HCT116 (cell line): ENCODE data around the gene APLP1. TPM values are rescaled to one million over a fixed set of nuclear protein-coding genes. Genes with fewer than 3 reads are reported as not detected.
A peak's percentile ranks its signal among the peaks of the same experiment; 100 is the strongest.

Source experiments
- ATAC-seq: fragments of 200-7000 bp; cut with Tn5 transposase; 2 replicates; pipeline ENCODE4 v1.9.1; 2020; ENCODE audit warnings: mild to moderate bottlenecking, moderate library complexity
- BruUV-seq: library from RNA; stranded (reverse); fragments of 400-500 nt; replicated peaks from 2 replicates; lab custom pipeline; 2021; lab: Mats Ljungman, UMichigan
- CTCF ChIA-PET: fragments of 300-600 bp; sonication (Branson Sonifier 250); formaldehyde crosslinking; loops from one replicate; lab custom pipeline; 2021; ENCODE audit warnings: antibody characterized with exemption; lab: Charles Lee
- POLR2A ChIA-PET: fragments of 300-600, 350-600 bp; sonication (Branson Sonifier 250); formaldehyde crosslinking; loops from one replicate; lab custom pipeline; 2021; ENCODE audit warnings: antibody characterized with exemption; lab: Charles Lee
- RAD21 ChIA-PET, 2 experiments: fragments of 300-600 bp; sonication (Branson Sonifier 250); formaldehyde crosslinking; loops; one replicate each; lab custom pipeline; 2023; ENCODE audit warnings: low total read pairs in 2 of 2; ENCODE audit not compliant: uncharacterized antibody in 2 of 2, unreplicated experiment in 2 of 2, low non-redundant PET in 1 of 2; lab: Charles Lee
- DNase-seq: peaks from one replicate; pipeline ENCODE4 v3.0.0-alpha.2; 2010; ENCODE audit warnings: low read depth, low spot score
- H2AFZ ChIP-seq: fragments of 200-600 bp; shearing (Covaris generic), sonication (generic); 2 replicates; pipeline ENCODE4 v1.6.1; 2017; ENCODE audit warnings: low read depth, mixed run types, mixed read lengths, antibody characterized with exemption, low read length; ENCODE audit not compliant: poor library complexity, severe bottlenecking
- H3K27ac ChIP-seq: 2 replicates; pipeline ENCODE4 v1.5.1; 2012; ENCODE audit warnings: low read depth, low read length
- H3K27me3 ChIP-seq: fragments of 200-600 bp; sonication (generic); 2 replicates; pipeline ENCODE4 v1.6.1; 2016; ENCODE audit warnings: mixed run types, low read length, mixed read lengths; ENCODE audit not compliant: insufficient read depth
- H3K36me3 ChIP-seq, 2 experiments: fragments of 200-500 bp in 1 of 2; fragments of 200-600 bp in 1 of 2; sonication (Bioruptor generic) in 1 of 2; sonication (generic) in 1 of 2; 2 replicates each; pipeline versions ENCODE4 v1.5.1 to v1.6.1; 2014 to 2016; ENCODE audit warnings: low read length in 2 of 2, inconsistent platforms in 1 of 2, mixed read lengths in 1 of 2, mixed run types in 1 of 2; ENCODE audit not compliant: insufficient read depth in 2 of 2, control insufficient read depth in 1 of 2
- H3K4me1 ChIP-seq, 2 experiments: fragments of 200-600 bp in 1 of 2; sonication (generic) in 1 of 2; 2 replicates each; pipeline versions ENCODE4 v1.5.1 to v1.6.1; 2012 to 2017; ENCODE audit warnings: low read length in 2 of 2, inconsistent platforms in 1 of 2, mild to moderate bottlenecking in 1 of 2, mixed read lengths in 1 of 2, mixed run types in 1 of 2, moderate library complexity in 1 of 2; ENCODE audit not compliant: insufficient read depth in 2 of 2, control insufficient read depth in 1 of 2
- H3K4me2 ChIP-seq: fragments of 200-600 bp; sonication (generic); 2 replicates; pipeline ENCODE4 v1.6.1; 2017; ENCODE audit warnings: mixed run types, low read length, mixed read lengths
- H3K4me3 ChIP-seq, 2 experiments: fragments of 200-600 bp in 1 of 2; sonication (generic) in 1 of 2; replicated peaks in 1 of 2; 2 replicates each; pipeline ENCODE4 v1.5.1; 2011 to 2016; ENCODE audit warnings: low read length in 2 of 2, control low read depth in 1 of 2, low read depth in 1 of 2, mild to moderate bottlenecking in 1 of 2, mixed read lengths in 1 of 2, mixed run types in 1 of 2
- H3K79me2 ChIP-seq: fragments of 200-600 bp; sonication (generic); 2 replicates; pipeline ENCODE4 v1.6.1; 2017; ENCODE audit warnings: mild to moderate bottlenecking, mixed run types, low read length, moderate library complexity, mixed read lengths; ENCODE audit not compliant: insufficient read depth
- H3K9ac ChIP-seq: fragments of 200-600 bp; sonication (generic); 2 replicates; pipeline ENCODE4 v1.6.1; 2016; ENCODE audit warnings: low read length, mixed read lengths
- H3K9me2 ChIP-seq: fragments of 200-600 bp; sonication (generic), shearing (Covaris generic); 2 replicates; pipeline ENCODE4 v1.6.1; 2017; ENCODE audit warnings: mixed run types, mild to moderate bottlenecking, moderate library complexity; ENCODE audit not compliant: insufficient read depth
- H3K9me3 ChIP-seq, 2 experiments: fragments of 200-500 bp in 1 of 2; fragments of 200-600 bp in 1 of 2; sonication (Bioruptor generic) in 1 of 2; sonication (generic) in 1 of 2; 2 replicates each; pipeline ENCODE4 v1.6.1; 2014 to 2017; ENCODE audit warnings: low read length in 2 of 2, mixed read lengths in 2 of 2, inconsistent platforms in 1 of 2, low read depth in 1 of 2, mild to moderate bottlenecking in 1 of 2, mixed run types in 1 of 2, moderate library complexity in 1 of 2; ENCODE audit not compliant: control insufficient read depth in 1 of 2, insufficient read depth in 1 of 2
- H4K20me1 ChIP-seq: fragments of 200-600 bp; sonication (generic), shearing (Covaris generic); 2 replicates; pipeline ENCODE4 v1.6.1; 2017; ENCODE audit warnings: mixed run types, mild to moderate bottlenecking, moderate library complexity; ENCODE audit not compliant: insufficient read depth
- CEBPB ChIP-seq: IDR thresholded peaks from 2 replicates; pipeline ENCODE4 v1.6.1; 2012; ENCODE audit warnings: low read depth
- EGR1 ChIP-seq: IDR thresholded peaks from 2 replicates; pipeline ENCODE4 v1.6.1; 2012; ENCODE audit warnings: low read depth
- ELF1 ChIP-seq: IDR thresholded peaks from 2 replicates; pipeline ENCODE4 v1.6.1; 2012; ENCODE audit warnings: low read depth, borderline replicate concordance
- EZH2phosphoT487 ChIP-seq: fragments of 200-600 bp; IDR thresholded peaks from 2 replicates; pipeline ENCODE4 v1.6.1; 2018; ENCODE audit warnings: antibody characterized with exemption, borderline replicate concordance
- FOSL1 ChIP-seq: IDR thresholded peaks from 2 replicates; pipeline ENCODE4 v1.6.1; 2012; ENCODE audit warnings: low read depth
- RAD21 ChIP-seq: IDR thresholded peaks from 2 replicates; pipeline ENCODE4 v1.6.1; 2012; ENCODE audit warnings: low read depth, mild to moderate bottlenecking
- SIN3A ChIP-seq: IDR thresholded peaks from 2 replicates; pipeline ENCODE4 v1.6.1; 2012; ENCODE audit warnings: low read depth
- TCF7L2 ChIP-seq: IDR thresholded peaks from 2 replicates; pipeline ENCODE4 v1.7.0; 2011; ENCODE audit warnings: borderline replicate concordance, inconsistent platforms; ENCODE audit not compliant: insufficient read depth, insufficient read length; ENCODE audit errors: extremely low read depth
- ZNF274 ChIP-seq: fragments of 200-500 bp; sonication (Bioruptor generic); IDR thresholded peaks from 2 replicates; pipeline ENCODE4 v1.6.1; 2014; ENCODE audit warnings: mild to moderate bottlenecking, low read depth, low read length, inconsistent platforms
- intact Hi-C: fragments of 100-400 bp; cut with micrococcal nuclease; formaldehyde crosslinking; loops from 2 replicates; pipeline ENCODE4 v1.10.0; 2022
- total RNA-seq: library from RNA; stranded (reverse); gene quantifications from one replicate; pipeline ENCODE4 v1.2.1, GENCODE V29; 2021; ENCODE audit not compliant: unreplicated experiment
- TF ChIP-seq, protein P1 (sequence below): IDR thresholded peaks from 2 replicates; pipeline ENCODE4 v1.6.1; 2011; ENCODE audit warnings: mild to moderate bottlenecking, low read length, moderate library complexity; ENCODE audit not compliant: insufficient replicate concordance; ENCODE audit errors: extremely low read depth
- TF ChIP-seq, protein P2 (sequence below), 3 experiments: fragments of 200-600 bp in 1 of 3; sonication (generic) in 1 of 3; IDR thresholded peaks in 2 of 3; conservative IDR thresholded peaks in 1 of 3; 2 replicates each; pipeline ENCODE4 v1.5.1; 2012 to 2017; ENCODE audit warnings: low read depth in 2 of 3, low read length in 2 of 3, antibody characterized with exemption in 1 of 3, borderline replicate concordance in 1 of 3, control low read depth in 1 of 3, mild to moderate bottlenecking in 1 of 3, mixed read lengths in 1 of 3, mixed run types in 1 of 3, moderate library complexity in 1 of 3; ENCODE audit not compliant: insufficient read depth in 1 of 3

APLP1 gene
- total RNA-seq, 1 experiment from 2014 or later = 41.2 TPM

DNA sequence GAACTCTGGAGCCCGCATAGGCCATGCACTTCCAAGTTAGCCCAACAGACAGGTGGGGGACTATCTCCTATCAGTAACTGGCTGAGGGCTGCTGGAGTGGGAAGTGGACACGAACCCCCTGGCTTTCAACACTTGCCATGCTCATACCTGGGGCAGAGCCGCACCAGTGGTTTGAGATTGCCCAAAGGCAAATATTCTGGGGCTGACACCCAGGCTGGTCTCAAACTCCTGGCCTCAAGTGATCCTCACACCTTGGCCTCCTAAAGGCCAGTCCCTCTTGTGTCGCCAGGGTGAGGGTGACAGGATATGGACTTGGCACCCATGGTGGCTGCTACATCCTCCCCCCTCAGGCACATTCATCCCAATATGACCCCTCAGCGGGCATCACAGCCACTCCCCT lies 18.8 kb downstream of the APLP1 start:
- no peaks in the 10 kb centered on the region for H3K9me2 ChIP-seq
- H4K20me1 ChIP-seq = no peaks in the 10 kb centered on the region
- ChIA-PET CTCF (no interaction called here), POLR2A (no interaction called here), RAD21 (no interaction called here)
- no peaks in the 10 kb centered on the region for H3K4me1 ChIP-seq
- H3K9me3 ChIP-seq = no peaks in the 10 kb centered on the region
- H2AFZ ChIP-seq = no peak overlapping the region
- ATAC-seq = no peak
- H3K9ac ChIP-seq = no peak overlapping the region
- H3K79me2 ChIP-seq = no peaks in the 10 kb centered on the region
- H3K4me3 ChIP-seq = no peak overlapping the region
- H3K27me3 ChIP-seq = no peaks in the 10 kb centered on the region
- H3K4me2 ChIP-seq = no peak overlapping the region
- H3K36me3 ChIP-seq = peaks cover 15 to 40% of the 10 kb centered on the region in 2 experiments; a peak in 3 of 4 replicates
- no peak for DNase-seq
- H3K27ac ChIP-seq = no peak overlapping the region
- no peak for TF ChIP-seq ELF1
- no peak for TF ChIP-seq ZNF274
- no peak for TF ChIP-seq RAD21
- TF ChIP-seq EZH2phosphoT487 = no peak
- TF ChIP-seq, protein P1, sequence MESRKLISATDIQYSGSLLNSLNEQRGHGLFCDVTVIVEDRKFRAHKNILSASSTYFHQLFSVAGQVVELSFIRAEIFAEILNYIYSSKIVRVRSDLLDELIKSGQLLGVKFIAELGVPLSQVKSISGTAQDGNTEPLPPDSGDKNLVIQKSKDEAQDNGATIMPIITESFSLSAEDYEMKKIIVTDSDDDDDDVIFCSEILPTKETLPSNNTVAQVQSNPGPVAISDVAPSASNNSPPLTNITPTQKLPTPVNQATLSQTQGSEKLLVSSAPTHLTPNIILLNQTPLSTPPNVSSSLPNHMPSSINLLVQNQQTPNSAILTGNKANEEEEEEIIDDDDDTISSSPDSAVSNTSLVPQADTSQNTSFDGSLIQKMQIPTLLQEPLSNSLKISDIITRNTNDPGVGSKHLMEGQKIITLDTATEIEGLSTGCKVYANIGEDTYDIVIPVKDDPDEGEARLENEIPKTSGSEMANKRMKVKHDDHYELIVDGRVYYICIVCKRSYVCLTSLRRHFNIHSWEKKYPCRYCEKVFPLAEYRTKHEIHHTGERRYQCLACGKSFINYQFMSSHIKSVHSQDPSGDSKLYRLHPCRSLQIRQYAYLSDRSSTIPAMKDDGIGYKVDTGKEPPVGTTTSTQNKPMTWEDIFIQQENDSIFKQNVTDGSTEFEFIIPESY = no peak
- TF ChIP-seq SIN3A = no peak
- no peak for TF ChIP-seq TCF7L2
- TF ChIP-seq EGR1 = no peak
- TF ChIP-seq FOSL1 = no peak
- TF ChIP-seq, protein P2, sequence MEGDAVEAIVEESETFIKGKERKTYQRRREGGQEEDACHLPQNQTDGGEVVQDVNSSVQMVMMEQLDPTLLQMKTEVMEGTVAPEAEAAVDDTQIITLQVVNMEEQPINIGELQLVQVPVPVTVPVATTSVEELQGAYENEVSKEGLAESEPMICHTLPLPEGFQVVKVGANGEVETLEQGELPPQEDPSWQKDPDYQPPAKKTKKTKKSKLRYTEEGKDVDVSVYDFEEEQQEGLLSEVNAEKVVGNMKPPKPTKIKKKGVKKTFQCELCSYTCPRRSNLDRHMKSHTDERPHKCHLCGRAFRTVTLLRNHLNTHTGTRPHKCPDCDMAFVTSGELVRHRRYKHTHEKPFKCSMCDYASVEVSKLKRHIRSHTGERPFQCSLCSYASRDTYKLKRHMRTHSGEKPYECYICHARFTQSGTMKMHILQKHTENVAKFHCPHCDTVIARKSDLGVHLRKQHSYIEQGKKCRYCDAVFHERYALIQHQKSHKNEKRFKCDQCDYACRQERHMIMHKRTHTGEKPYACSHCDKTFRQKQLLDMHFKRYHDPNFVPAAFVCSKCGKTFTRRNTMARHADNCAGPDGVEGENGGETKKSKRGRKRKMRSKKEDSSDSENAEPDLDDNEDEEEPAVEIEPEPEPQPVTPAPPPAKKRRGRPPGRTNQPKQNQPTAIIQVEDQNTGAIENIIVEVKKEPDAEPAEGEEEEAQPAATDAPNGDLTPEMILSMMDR (IDR thresholded peaks at IDR 0.05 in 2 of 3, conservative IDR thresholded peaks at IDR 0.05 in 1 of 3; ENCODE audit: borderline replicate concordance in 1 of 3, insufficient read depth in 1 of 3, low read depth in 2 of 3, low read length in 2 of 3) = no peak
- TF ChIP-seq CEBPB = no peak
- BruUV-seq = TSS peak; percentile 14
- intact Hi-C loops = loop anchor here (10.0 kb wide), 1 partner anchor 168 kb away; the partner anchor contains the start of genes THAP8 and WDR62
